Measurements from ENCODE around the gene PSAP. TPM values are rescaled to one million over a fixed set of nuclear protein-coding genes. Genes with fewer than 3 reads are reported as not detected.
A peak's percentile ranks its signal among the peaks of the same experiment; 100 is the strongest.
"Not testable (repeated sequence)": the region's sequence is repeated elsewhere in the genome, so short reads cannot be mapped to it uniquely, and the experiment has no call there.

The PSAP gene
- 100 to 1,000 TPM; 301 to 781 (median 358) TPM for total RNA-seq
- polyA plus RNA-seq: 100 to 1,000 TPM; 225 to 473 TPM

- 0 to 1% methylated on average over 45 to 49 of the region's 49 CpGs for WGBS, 2 donors
- ATAC-seq (peak; percentile 91 to 98 (median 98)), FAIRE-seq (peak; percentile 95), DNase-seq (peak; percentile 99 to 100 (median 99))
- H3K4me3 ChIP-seq: peak within 1 kb of the TSS; percentile 91 to 100 (median 94)
- H3K27ac ChIP-seq: peak within 1 kb of the TSS; percentile 91 to 98 (median 97)
- H3K4me1 ChIP-seq: peaks cover 7 to 35% (median 19%) of the 10 kb centered on the region in 3 donors
- TF ChIP-seq CTCF (IDR thresholded peaks at IDR 0.05): no peak
- H3K9me3 ChIP-seq: no peaks in the 10 kb centered on the region
- intact Hi-C loops (cut with DNase I): no loop called here
- H3K27me3 ChIP-seq: no peaks in the 10 kb centered on the region
- no peaks in the 10 kb centered on the region for H3K36me3 ChIP-seq
Measured at GRCh38 chr10:71850743-71851464, at the start of gene PSAP. PSAP (minus strand) TSS chr10:71851251; CDS start chr10:71851221, 30 bp downstream.

GRCh38 chr10:71900441-71901180 is 49.6 kb upstream of the PSAP start:
- H3K36me3 ChIP-seq: no peaks in the 10 kb centered on the region
- H3K4me3 ChIP-seq: no peak overlapping the region
- TF ChIP-seq CTCF (IDR thresholded peaks at IDR 0.05): no peak
- no peaks in the 10 kb centered on the region for H3K27me3 ChIP-seq
- 82 to 89% methylated on average over 14 of the region's 14 CpGs for WGBS, 2 donors
- H3K4me1 ChIP-seq: no peaks in the 10 kb centered on the region
- intact Hi-C loops (cut with DNase I): loop anchor here in 2 of 3 donors (5.0 to 10.0 kb wide), 2 partner anchors 142 to 444 kb away; no protein-coding TSS in a partner anchor
- no peaks in the 10 kb centered on the region for H3K9me3 ChIP-seq
- DNase-seq (no peak), FAIRE-seq (no peak), ATAC-seq (no peak)
- no peak overlapping the region for H3K27ac ChIP-seq

GRCh38 chr10:71899665-71900412 is 48.8 kb upstream of the PSAP start:
- Histone ChIP-seq H3K4me1 (no peaks in the 10 kb centered on the region), H3K9me3 (no peaks in the 10 kb centered on the region), H3K4me3 (no peak overlapping the region), H3K36me3 (no peaks in the 10 kb centered on the region), H3K27ac (no peak overlapping the region), H3K27me3 (no peaks in the 10 kb centered on the region)
- WGBS, 2 donors: 77 to 81% methylated on average over 3 of the region's 3 CpGs
- no peak for ATAC-seq
- no peak for DNase-seq
- FAIRE-seq: no peak
- TF ChIP-seq CTCF (IDR thresholded peaks at IDR 0.05): no peak
- intact Hi-C loops (cut with DNase I): loop anchor here in 2 of 3 donors (5.0 to 10.0 kb wide), 2 partner anchors 142 to 445 kb away; no protein-coding TSS in a partner anchor

GRCh38 chr10:71898346-71898745 is 47.3 kb upstream of the PSAP start:
- H3K27ac ChIP-seq; DNase-seq; intact Hi-C loops (cut with DNase I); H3K36me3 ChIP-seq; H3K27me3 ChIP-seq; H3K4me1 ChIP-seq; H3K4me3 ChIP-seq; ATAC-seq; H3K9me3 ChIP-seq; FAIRE-seq: not testable (repeated sequence)
- WGBS, 2 donors: 88 to 97% methylated on average over 5 of the region's 5 CpGs

GRCh38 chr10:71893920-71894319 is 42.9 kb upstream of the PSAP start:
- no peak overlapping the region for H3K4me3 ChIP-seq
- DNase-seq (no peak), ATAC-seq (no peak), FAIRE-seq (no peak)
- intact Hi-C loops (cut with DNase I): no loop called here
- H3K9me3 ChIP-seq: no peaks in the 10 kb centered on the region
- 62 to 84% methylated on average over 8 of the region's 8 CpGs for WGBS, 2 donors
- no peaks in the 10 kb centered on the region for H3K27me3 ChIP-seq
- H3K36me3 ChIP-seq: no peaks in the 10 kb centered on the region
- peaks cover 0 to 4% (median 0%) of the 10 kb centered on the region in 3 donors for H3K4me1 ChIP-seq
- H3K27ac ChIP-seq: no peak overlapping the region
- TF ChIP-seq CTCF (IDR thresholded peaks at IDR 0.05): no peak

Measured in pancreas (tissue), 10 donors.